ENCODE measurements around the gene PPP2R3C.
"Not testable (repeated sequence)": the region's sequence is repeated elsewhere in the genome, so short reads cannot be mapped to it uniquely, and the experiment has no call there.

The PPP2R3C gene

DNA sequence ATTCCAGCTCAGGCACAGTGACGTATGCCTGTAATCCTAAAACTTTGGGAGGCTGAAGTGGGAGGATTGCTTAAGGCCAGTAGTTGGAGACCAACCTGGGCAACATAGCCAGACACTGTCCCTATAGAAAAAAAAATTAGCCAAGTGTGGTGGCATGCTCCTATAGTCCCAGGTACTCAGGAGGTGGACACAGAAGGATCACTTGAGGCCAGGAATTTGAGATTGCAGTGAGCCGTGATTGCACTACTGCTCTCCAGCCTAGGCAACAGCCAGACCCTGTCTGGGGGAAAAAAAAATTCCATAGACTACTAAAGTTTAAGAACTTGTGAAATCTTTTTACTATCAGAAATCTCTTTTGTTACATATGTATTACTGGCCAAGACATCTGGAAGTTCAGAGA, 69.2 kb downstream of the PPP2R3C start:
- DNase-seq (ENCODE audit: low read depth, low spot score) = no peak

DNA sequence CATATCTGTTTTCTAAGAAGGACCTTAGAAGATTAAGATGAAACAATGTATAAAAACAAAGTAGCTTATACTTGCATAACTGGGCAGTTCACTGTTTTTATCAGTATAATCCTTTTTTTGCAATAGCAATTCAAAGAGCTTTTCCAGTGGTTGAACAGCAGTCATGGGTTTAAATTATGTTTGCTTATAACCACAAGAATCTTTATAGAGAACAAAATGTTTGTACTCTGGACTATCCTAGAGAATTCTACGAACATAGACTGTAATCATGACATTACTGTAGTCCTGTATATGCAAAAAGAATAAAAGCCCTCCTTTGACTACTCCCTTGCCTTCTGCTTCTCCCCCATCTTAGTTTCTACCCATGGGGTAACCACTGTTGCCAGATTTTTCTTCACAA, 70.0 kb downstream of the PPP2R3C start:
- DNase-seq (ENCODE audit: low read depth, low spot score) = no peak

DNA sequence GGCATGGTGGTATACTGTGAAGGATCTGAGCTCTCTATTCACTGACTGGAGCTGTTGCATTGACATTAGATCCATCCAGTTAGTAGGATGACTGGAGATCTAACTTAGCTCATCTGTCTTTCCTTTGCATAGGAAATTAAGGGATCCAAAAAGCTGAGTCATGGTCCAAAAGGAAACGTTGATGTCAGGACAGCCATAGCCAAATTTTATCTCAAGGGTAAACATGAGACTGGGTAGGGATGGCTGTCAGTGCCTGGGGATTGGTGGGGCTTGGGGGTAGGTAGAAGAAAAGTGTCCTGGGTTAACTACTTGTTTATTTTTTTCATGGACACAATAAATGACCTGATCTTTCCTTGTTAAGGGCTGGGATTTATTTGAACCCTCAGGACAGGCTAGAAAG, 71.1 kb downstream of the PPP2R3C start:
- DNase-seq (ENCODE audit: low read depth, low spot score) = peak; percentile 6

DNA sequence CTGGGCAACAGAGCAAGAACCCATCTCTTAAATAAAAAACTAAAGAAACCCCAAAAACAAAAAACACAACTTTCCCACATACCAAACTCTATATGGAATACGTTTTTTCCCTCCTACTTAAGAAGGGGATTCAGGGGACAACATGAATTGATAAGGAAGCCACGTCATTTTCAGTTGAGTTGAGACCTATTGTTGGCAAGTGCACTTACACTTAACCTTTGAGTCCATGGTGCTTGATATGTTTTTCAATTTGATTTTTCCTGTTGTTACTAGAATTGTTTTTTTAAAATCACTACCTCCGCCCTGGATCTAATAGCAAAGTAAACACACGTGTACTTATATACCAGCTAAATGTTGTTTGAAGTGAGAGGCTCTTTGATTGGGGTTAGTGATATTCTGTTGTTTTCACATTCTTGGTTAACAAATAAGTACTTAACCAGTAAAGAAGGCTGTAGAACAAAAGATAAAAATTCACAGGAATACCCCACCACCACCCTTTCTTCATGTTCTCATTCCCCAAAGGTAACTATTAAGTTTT, 73.7 kb downstream of the PPP2R3C start:
- no peak for DNase-seq (ENCODE audit: low read depth, low spot score)

DNA sequence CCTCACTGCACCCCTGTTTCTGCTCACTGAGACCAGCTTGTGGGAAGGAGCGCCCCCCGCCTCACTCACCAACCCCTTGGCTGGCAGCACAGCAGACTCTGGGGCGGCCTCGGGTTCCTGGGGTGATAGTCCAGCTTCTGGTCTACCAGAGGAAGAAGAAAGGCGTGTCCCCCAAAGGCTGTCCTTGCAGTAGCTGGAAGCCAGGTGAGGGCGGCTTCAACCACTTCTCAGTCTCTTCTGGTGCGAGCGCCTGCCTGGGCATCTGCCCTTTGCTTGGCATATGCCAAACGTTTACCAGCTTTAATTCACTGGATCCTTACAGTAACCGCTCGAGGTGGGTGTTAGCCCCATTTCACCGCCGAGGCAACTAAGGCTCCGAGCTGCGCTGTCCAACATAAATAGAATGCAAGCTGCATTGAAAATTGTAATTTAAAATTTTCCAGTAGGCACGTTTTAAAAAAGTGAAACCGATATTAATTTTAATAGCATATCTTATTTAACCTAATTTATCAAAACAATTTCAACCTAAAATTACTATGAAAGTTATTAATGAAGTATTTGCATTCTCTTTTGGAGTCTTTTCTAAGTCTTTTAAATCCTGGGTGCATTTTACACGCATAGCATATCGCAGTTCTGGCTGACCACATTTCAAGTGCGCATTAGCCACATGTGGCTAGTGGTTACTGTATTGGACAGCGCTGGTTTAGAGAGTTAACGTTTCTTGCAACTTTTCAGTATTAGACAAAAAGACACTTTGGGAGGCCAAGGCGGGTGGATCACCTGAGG, 74.8 kb downstream of the PPP2R3C start:
- DNase-seq (ENCODE audit: low read depth, low spot score) = no peak

DNA sequence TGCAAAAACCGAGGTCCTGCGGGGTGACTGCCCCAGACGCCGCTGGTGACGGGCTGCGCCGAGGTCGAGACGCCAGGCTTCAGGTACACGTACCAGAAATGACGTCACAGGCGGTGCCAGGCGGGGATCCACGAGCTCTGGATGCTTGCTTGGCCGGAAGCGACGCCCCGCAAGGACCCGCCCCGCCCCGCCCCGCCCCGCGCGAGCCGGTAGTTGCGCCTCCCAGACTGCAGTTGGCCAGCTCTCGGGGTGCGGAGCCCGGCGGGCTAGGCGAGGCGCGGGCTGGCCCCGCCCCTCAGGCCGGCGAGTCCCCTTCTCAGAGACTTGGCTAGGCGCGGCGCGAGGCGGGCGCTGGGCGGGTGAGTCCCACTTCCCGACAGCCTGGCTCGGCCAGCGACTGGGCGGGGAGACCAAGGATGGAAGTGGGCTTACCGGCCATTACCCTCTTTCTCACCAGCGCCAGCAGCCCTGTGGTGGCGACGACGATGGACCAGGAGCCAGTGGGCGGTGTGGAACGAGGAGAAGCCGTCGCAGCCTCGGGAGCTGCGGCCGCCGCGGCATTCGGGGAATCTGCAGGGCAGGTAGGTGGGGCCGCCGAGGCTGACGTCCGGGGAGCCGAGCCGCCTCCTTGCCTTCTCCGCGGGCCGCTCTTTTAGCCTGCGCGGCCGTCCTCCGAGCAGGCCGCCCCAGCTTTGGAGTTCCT, 75.6 kb downstream of the PPP2R3C start, which contains the start of gene FAM177A1:
Gene FAM177A1 (plus strand): TSS at position 225 of the 703 bp plus-strand sequence. CDS start 192 bp downstream, at position 417.
- DNase-seq (ENCODE audit: low read depth, low spot score) = peak; percentile 96

DNA sequence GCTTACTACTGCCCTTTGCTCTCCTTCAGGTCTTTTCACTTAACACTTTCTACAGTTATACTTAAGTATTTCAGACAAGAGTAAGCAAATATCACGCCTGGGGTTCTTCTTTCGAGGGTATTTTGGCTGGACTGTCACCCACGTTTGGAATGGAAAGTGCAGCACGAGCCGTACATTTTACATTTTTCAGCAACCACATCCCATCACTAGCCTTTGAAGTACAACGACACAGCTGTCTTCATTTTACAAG, 76.1 kb downstream of the PPP2R3C start:
- no peak for DNase-seq (ENCODE audit: low read depth, low spot score)

DNA sequence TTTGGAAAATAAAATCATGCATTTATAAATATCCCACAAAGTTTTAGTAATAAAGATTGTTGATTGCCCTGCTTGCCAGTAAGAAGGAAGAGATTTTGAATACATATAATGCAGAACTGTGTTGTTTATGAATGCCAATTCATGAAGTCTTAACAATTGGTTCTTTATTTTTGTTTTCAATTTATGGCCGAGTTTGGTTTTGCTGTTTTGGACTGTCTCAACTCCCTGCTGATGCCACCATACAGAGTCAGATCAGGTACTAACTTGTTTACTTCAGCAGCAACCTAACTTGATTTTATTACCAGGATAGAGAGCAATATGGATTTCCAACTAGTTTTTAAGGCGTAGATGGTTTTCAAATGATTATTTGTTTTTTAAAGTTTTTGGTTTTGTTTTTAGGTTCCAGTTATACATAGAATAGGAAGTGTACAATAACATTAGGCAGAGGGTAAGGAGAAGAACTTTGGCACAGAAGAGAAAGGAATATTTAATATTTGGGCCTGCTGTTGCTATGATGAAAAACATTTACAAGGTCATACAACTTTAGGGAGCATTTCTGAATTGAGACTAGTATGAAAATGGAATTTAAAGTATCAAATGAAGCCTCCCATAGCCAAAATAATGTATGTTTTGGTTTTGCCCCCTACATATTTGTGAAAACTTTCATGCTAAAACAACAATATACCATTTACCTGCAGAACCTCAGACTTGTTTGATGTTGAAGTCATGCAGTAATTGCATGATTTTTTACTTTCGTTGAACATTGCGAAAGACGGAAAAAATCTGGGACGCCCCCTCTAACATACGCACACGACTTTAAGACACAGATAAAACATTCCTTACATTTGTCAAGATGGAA, 76.6 kb downstream of the PPP2R3C start:
- DNase-seq (ENCODE audit: low read depth, low spot score) = no peak

DNA sequence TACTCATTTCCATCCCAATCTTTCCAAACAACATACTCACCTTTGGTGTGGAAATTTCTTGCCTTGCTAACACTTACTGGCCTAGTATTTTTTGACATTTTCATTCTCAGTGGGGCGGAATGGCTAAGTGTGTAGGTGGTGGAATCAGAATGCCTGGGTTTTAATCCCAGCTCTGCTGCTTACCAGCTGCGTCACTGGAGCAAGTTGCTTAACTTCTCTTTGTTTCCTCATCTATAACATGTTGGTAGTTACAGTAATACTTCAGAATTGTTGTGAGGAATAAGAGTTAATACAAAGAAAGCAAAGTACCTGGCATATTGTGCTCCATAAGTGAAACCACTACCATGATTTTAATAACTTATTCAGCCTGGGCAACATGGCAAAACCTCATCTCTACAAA, 78.7 kb downstream of the PPP2R3C start:
- no peak for DNase-seq (ENCODE audit: low read depth, low spot score)

DNA sequence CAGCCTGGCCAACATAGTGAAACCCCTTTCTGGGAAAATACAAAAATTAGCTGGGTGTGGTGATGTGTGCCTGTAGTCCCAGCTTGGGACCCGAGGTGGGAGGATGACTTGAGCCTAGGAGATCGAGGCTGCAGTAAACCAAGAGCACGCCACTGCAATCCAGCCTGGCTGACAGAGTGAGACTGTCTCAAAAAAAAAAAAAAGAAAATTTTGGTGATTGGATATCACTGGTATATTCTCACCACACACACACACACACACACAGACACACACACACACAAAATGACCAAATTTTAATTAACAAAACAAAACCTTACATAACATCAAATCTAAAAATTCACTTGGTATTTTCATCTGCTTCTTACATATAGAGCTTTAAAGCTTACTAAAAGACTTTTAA, 79.2 kb downstream of the PPP2R3C start:
- no peak for DNase-seq (ENCODE audit: low read depth, low spot score)

DNA sequence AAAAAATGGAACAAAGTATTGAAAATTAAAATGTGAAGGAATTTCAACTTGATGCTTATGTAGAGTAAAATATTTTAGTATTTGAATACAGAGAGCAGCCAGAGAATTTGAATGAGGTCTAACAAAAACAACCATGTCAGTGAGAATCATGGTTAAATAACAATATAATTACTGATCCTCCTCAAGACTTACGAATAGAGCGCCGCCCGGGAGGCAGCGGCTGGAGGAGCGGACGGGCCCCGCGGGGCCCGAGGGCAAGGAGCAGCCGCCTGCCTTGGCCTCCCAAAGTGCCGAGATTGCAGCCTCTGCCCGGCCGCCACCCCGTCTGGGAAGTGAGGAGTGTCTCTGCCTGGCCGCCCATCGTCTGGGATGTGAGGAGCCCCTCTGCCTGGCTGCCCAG, 83.5 kb downstream of the PPP2R3C start:
- not testable (repeated sequence) for DNase-seq (ENCODE audit: low read depth, low spot score)
